Esophagus squamous epithelium (tissue), 4 donors: ENCODE results near the gene GLYATL1.

Experiments used
- CTCF ChIP-seq, 6 experiments: fragments of 450-650 bp in 4 of 6; fragments of 200-600 bp in 2 of 6; sonication (generic) in 2 of 6; IDR thresholded peaks; one replicate each; pipeline ENCODE4 v1.5.1; 2016 to 2019; ENCODE audit warnings: antibody characterized with exemption in 6 of 6, mild to moderate bottlenecking in 4 of 6, moderate library complexity in 4 of 6
- POLR2A ChIP-seq, 4 donors: fragments of 450-650 bp; IDR thresholded peaks; one replicate each; pipeline ENCODE4 v1.6.1; 2017; ENCODE audit warnings: antibody characterized with exemption in 4 of 4, mild to moderate bottlenecking in 4 of 4, moderate library complexity in 3 of 4

GRCh38 chr11:58968251-58968711, 29.0 kb downstream of the GLYATL1 start:
- TF ChIP-seq POLR2A (IDR thresholded peaks at IDR 0.05): no peak
- TF ChIP-seq CTCF (IDR thresholded peaks at IDR 0.05): no peak
